HEK293 (cell line): ENCODE measurements around the gene SLC35F5.

Experiments used
- CTCF ChIA-PET: fragments of 350-600 bp; formaldehyde crosslinking; extraction: SDS; loops from one replicate; lab custom pipeline; 2021; ENCODE audit warnings: antibody characterized with exemption; lab: Yijun Ruan, JAX
- POLR2A ChIA-PET: fragments of 300-600 bp; formaldehyde crosslinking; extraction: SDS; loops from one replicate; lab custom pipeline; 2020; ENCODE audit warnings: antibody characterized with exemption, inconsistent platforms; lab: Yijun Ruan, JAX
- H3K27ac ChIP-seq: fragments of 200-500 bp; sonication (Bioruptor generic); 2 replicates; pipeline ENCODE4 v1.5.1; 2014; ENCODE audit warnings: low read depth, low read length, control low read depth, inconsistent platforms; ENCODE audit errors: extremely low read depth
- H3K36me3 ChIP-seq, 2 experiments: fragments of 200-500 bp in 1 of 2; sonication (Bioruptor generic) in 1 of 2; 1 replicate in 1 of 2; 2 replicates in 1 of 2; pipeline ENCODE4 v1.5.1; 2014 to 2017; ENCODE audit warnings: inconsistent platforms in 2 of 2, low read length in 2 of 2; ENCODE audit not compliant: control insufficient read depth in 2 of 2, insufficient read depth in 1 of 2
- H3K4me1 ChIP-seq: fragments of 200-500 bp; sonication (Bioruptor generic); 2 replicates; pipeline ENCODE4 v1.5.1; 2014; ENCODE audit warnings: mild to moderate bottlenecking, low read length, inconsistent platforms; ENCODE audit not compliant: control insufficient read depth, insufficient read depth
- H3K4me3 ChIP-seq: 2 replicates; pipeline ENCODE4 v1.5.1; 2011; ENCODE audit warnings: low read depth, mild to moderate bottlenecking, control low read depth, low read length, moderate library complexity
- H3K9me3 ChIP-seq: fragments of 200-500 bp; sonication (Bioruptor generic); 2 replicates; pipeline ENCODE4 v1.5.1; 2014; ENCODE audit warnings: low read depth, low read length, inconsistent platforms; ENCODE audit not compliant: control insufficient read depth, insufficient read depth
- BCL11A ChIP-seq: fragments of 450-650 bp; formaldehyde crosslinking; IDR thresholded peaks from 2 replicates; pipeline ENCODE4 v1.5.1; 2016; ENCODE audit warnings: low read depth, missing biosample characterization, missing genetic modification characterization
- CTCF ChIP-seq: fragments of 450-650 bp; formaldehyde crosslinking; IDR thresholded peaks from 2 replicates; pipeline ENCODE4 v1.5.1; 2016; ENCODE audit warnings: missing biosample characterization, missing genetic modification characterization
- KLF1 ChIP-seq: fragments of 450-650 bp; formaldehyde crosslinking; IDR thresholded peaks from 2 replicates; pipeline ENCODE4 v1.5.1; 2016; ENCODE audit warnings: missing biosample characterization, missing genetic modification characterization
- KLF9 ChIP-seq: fragments of 450-650 bp; formaldehyde crosslinking; IDR thresholded peaks from 2 replicates; pipeline ENCODE4 v1.5.1; 2016; ENCODE audit warnings: missing biosample characterization, missing genetic modification characterization, low read depth
- OVOL3 ChIP-seq: fragments of 450-650 bp; formaldehyde crosslinking; IDR thresholded peaks from 2 replicates; pipeline ENCODE4 v1.5.1; 2016; ENCODE audit warnings: missing biosample characterization, missing genetic modification characterization
- SETDB1 ChIP-seq: IDR thresholded peaks from one replicate; pipeline ENCODE4 v1.6.1; 2017; ENCODE audit warnings: mild to moderate bottlenecking, low read length, moderate library complexity, mixed read lengths; ENCODE audit not compliant: insufficient read length
- YY1 ChIP-seq: fragments of 450-650 bp; formaldehyde crosslinking; IDR thresholded peaks from 2 replicates; pipeline ENCODE4 v1.5.1; 2018; ENCODE audit warnings: missing biosample characterization, missing genetic modification characterization
- ZBTB20 ChIP-seq: fragments of 450-650 bp; formaldehyde crosslinking; IDR thresholded peaks from 2 replicates; pipeline ENCODE4 v1.5.1; 2016; ENCODE audit warnings: missing biosample characterization, missing genetic modification characterization
- ZBTB6 ChIP-seq: fragments of 450-650 bp; formaldehyde crosslinking; IDR thresholded peaks from 2 replicates; pipeline ENCODE4 v1.5.1; 2017; ENCODE audit warnings: missing biosample characterization, missing genetic modification characterization
- ZNF133 ChIP-seq: fragments of 450-650 bp; formaldehyde crosslinking; IDR thresholded peaks from 2 replicates; pipeline ENCODE4 v1.5.1; 2016; ENCODE audit warnings: missing biosample characterization, missing genetic modification characterization
- ZNF26 ChIP-seq: fragments of 450-650 bp; formaldehyde crosslinking; IDR thresholded peaks from 2 replicates; pipeline ENCODE4 v1.5.1; 2016; ENCODE audit warnings: missing biosample characterization, missing genetic modification characterization
- ZNF292 ChIP-seq: fragments of 450-650 bp; formaldehyde crosslinking; IDR thresholded peaks from 2 replicates; pipeline ENCODE4 v1.5.1; 2016; ENCODE audit warnings: low read depth, missing biosample characterization, missing genetic modification characterization, borderline replicate concordance
- ZNF302 ChIP-seq: fragments of 450-650 bp; formaldehyde crosslinking; IDR thresholded peaks from 2 replicates; pipeline ENCODE4 v1.5.1; 2016; ENCODE audit warnings: missing biosample characterization, missing genetic modification characterization, low read depth
- ZNF350 ChIP-seq: fragments of 450-650 bp; formaldehyde crosslinking; IDR thresholded peaks from 2 replicates; pipeline ENCODE4 v1.5.0; 2017; ENCODE audit warnings: missing biosample characterization, mild to moderate bottlenecking, missing genetic modification characterization
- ZNF354C ChIP-seq: fragments of 450-650 bp; formaldehyde crosslinking; IDR thresholded peaks from 2 replicates; pipeline ENCODE4 v1.5.1; 2016; ENCODE audit warnings: missing biosample characterization, missing genetic modification characterization, low read depth, borderline replicate concordance
- ZNF433 ChIP-seq: fragments of 450-650 bp; formaldehyde crosslinking; IDR thresholded peaks from 2 replicates; pipeline ENCODE4 v1.5.1; 2016; ENCODE audit warnings: missing biosample characterization, missing genetic modification characterization, low read depth
- ZNF473 ChIP-seq: fragments of 450-650 bp; formaldehyde crosslinking; IDR thresholded peaks from 2 replicates; pipeline ENCODE4 v1.5.1; 2017; ENCODE audit warnings: missing biosample characterization, missing genetic modification characterization
- ZNF560 ChIP-seq: fragments of 450-650 bp; formaldehyde crosslinking; IDR thresholded peaks from 2 replicates; pipeline ENCODE4 v1.5.1; 2017; ENCODE audit warnings: missing biosample characterization, missing genetic modification characterization, borderline replicate concordance
- ZNF610 ChIP-seq: fragments of 450-650 bp; formaldehyde crosslinking; IDR thresholded peaks from 2 replicates; pipeline ENCODE4 v1.5.1; 2016; ENCODE audit warnings: missing biosample characterization, missing genetic modification characterization, borderline replicate concordance
- ZNF645 ChIP-seq: fragments of 450-650 bp; formaldehyde crosslinking; IDR thresholded peaks from 2 replicates; pipeline ENCODE4; 2016; ENCODE audit warnings: missing biosample characterization, missing genetic modification characterization
- ZNF677 ChIP-seq: fragments of 450-650 bp; IDR thresholded peaks from 2 replicates; pipeline ENCODE4 v1.5.0; 2018; ENCODE audit warnings: missing biosample characterization, mild to moderate bottlenecking, missing genetic modification characterization, moderate library complexity
- ZNF707 ChIP-seq: fragments of 450-650 bp; formaldehyde crosslinking; IDR thresholded peaks from 2 replicates; pipeline ENCODE4 v1.5.1; 2016; ENCODE audit warnings: missing biosample characterization, missing genetic modification characterization
- ZNF76 ChIP-seq: fragments of 450-650 bp; formaldehyde crosslinking; IDR thresholded peaks from 2 replicates; pipeline ENCODE4; 2016; ENCODE audit warnings: low read depth, missing biosample characterization, missing genetic modification characterization, borderline replicate concordance
- ZNF791 ChIP-seq: fragments of 450-650 bp; formaldehyde crosslinking; IDR thresholded peaks from 2 replicates; pipeline ENCODE4 v1.5.1; 2016; ENCODE audit warnings: missing biosample characterization, missing genetic modification characterization

Gene SLC35F5

GRCh38 chr2:113685471-113685870, 71.0 kb downstream of the SLC35F5 start:
- ChIA-PET POLR2A (no interaction called here), CTCF (interaction anchor here (0.6 to 1.2 kb wide), 3 partner anchors 15 to 262 kb away, joined by 3 read pairs; no protein-coding TSS in a partner anchor)
- H3K9me3 ChIP-seq, result no peaks in the 10 kb centered on the region
- no peak overlapping the region for H3K27ac ChIP-seq
- H3K4me3 ChIP-seq, result no peak overlapping the region
- H3K4me1 ChIP-seq, result no peaks in the 10 kb centered on the region
- no peak for TF ChIP-seq KLF1
- TF ChIP-seq ZNF677, result no peak
- TF ChIP-seq ZNF707 (tag by site-specific recombination), result no peak
- TF ChIP-seq ZBTB6, result no peak
- no peak for TF ChIP-seq BCL11A (tag by site-specific recombination)
- no peak for TF ChIP-seq ZNF433 (tag by site-specific recombination)
- TF ChIP-seq ZBTB20, result no peak
- H3K36me3 ChIP-seq, result no peaks in the 10 kb centered on the region

GRCh38 chr2:113679457-113679856, 77.0 kb downstream of the SLC35F5 start:
- TF ChIP-seq YY1 (tag by site-specific recombination), result no peak
- no peak for TF ChIP-seq ZNF610 (tag by site-specific recombination)
- no peak for TF ChIP-seq ZNF26 (tag by site-specific recombination)
- no peak for TF ChIP-seq ZNF302
- TF ChIP-seq ZNF292 (tag by site-specific recombination), result no peak
- no peak for TF ChIP-seq SETDB1
- no peak for TF ChIP-seq ZNF350 (tag by site-specific recombination)
- no peak for TF ChIP-seq ZNF791
- no peak for TF ChIP-seq ZNF133
- no peak for TF ChIP-seq ZNF76 (tag by site-specific recombination)
- TF ChIP-seq ZNF645 (tag by site-specific recombination), result no peak
- no peak for TF ChIP-seq ZNF473 (tag by site-specific recombination)
- TF ChIP-seq ZNF354C (tag by site-specific recombination), result no peak
- no peak for TF ChIP-seq ZNF560 (tag by site-specific recombination)
- TF ChIP-seq CTCF, result no peak
- TF ChIP-seq OVOL3 (tag by site-specific recombination), result no peak
- TF ChIP-seq KLF9 (tag by site-specific recombination), result no peak
- TF ChIP-seq, all 188 proteins: peak for 0
- ChIA-PET POLR2A (no interaction called here), CTCF (no interaction called here)
- H3K36me3 ChIP-seq, result no peaks in the 10 kb centered on the region
- no peak overlapping the region for H3K4me3 ChIP-seq
- H3K27ac ChIP-seq, result no peak overlapping the region
- H3K4me1 ChIP-seq, result no peaks in the 10 kb centered on the region
- H3K9me3 ChIP-seq, result no peaks in the 10 kb centered on the region
